ENCODE measurements around the gene ATP6V0D1. TPM values are rescaled to one million over a fixed set of nuclear protein-coding genes. Genes with fewer than 3 reads are reported as not detected.

Gene ATP6V0D1
- total RNA-seq, 3 donors from 2014 or later (not counting 1 experiment from before 2014, with no cell fraction given) = 76.0 to 84.9 (median 83.3) TPM

GRCh38 chr16:67429799-67430503, 51.0 kb downstream of the ATP6V0D1 start:
- 38% methylated on average over 12 of the region's 13 CpGs for WGBS (ENCODE audit: insufficient coverage)
- Histone ChIP-seq H3K27me3 (ENCODE audit: control insufficient read depth, insufficient read depth, low read length) (peaks cover 32% of the 10 kb centered on the region), H3K9me3 (ENCODE audit: control insufficient read depth, insufficient read depth, low read length) (no peaks in the 10 kb centered on the region), H3K27ac (ENCODE audit: low read length) (no peak overlapping the region), H3K36me3 (ENCODE audit: control insufficient read depth, insufficient read depth, low read length) (no peaks in the 10 kb centered on the region), H3K4me3 (ENCODE audit: low read length) (no peak overlapping the region), H3K4me1 (ENCODE audit: control insufficient read depth, insufficient read depth, low read length) (peaks cover 15% of the 10 kb centered on the region)
- Mint-ChIP-seq H3K27ac (peak overlapping the region in 1 of 2 donors; percentile 38), H3K9me3 (no peaks in the 10 kb centered on the region), H3K27me3 (ENCODE audit: low read depth in 2 of 2) (peaks cover 21 to 40% of the 10 kb centered on the region in 2 donors), H3K4me1 (peaks cover 5% of the 10 kb centered on the region in 2 donors), H3K4me3 (peak overlapping the region; percentile 89), H3K36me3 (no peaks in the 10 kb centered on the region)
- no peak for TF ChIP-seq CTCF (IDR thresholded peaks at IDR 0.05)
- DNase-seq (no peak), ATAC-seq (no peak)
- intact Hi-C loops (cut with micrococcal nuclease) = loop anchor here (5.0 kb wide), 1 partner anchor 37 kb away; no protein-coding TSS in a partner anchor

- Histone ChIP-seq H3K4me3 (ENCODE audit: low read length) (no peak overlapping the region), H3K27me3 (ENCODE audit: control insufficient read depth, insufficient read depth, low read length) (peaks cover 32% of the 10 kb centered on the region), H3K27ac (ENCODE audit: low read length) (no peak overlapping the region), H3K36me3 (ENCODE audit: control insufficient read depth, insufficient read depth, low read length) (no peaks in the 10 kb centered on the region), H3K4me1 (ENCODE audit: control insufficient read depth, insufficient read depth, low read length) (peaks cover 13% of the 10 kb centered on the region), H3K9me3 (ENCODE audit: control insufficient read depth, insufficient read depth, low read length) (no peaks in the 10 kb centered on the region)
- intact Hi-C loops (cut with micrococcal nuclease) = loop anchor here (5.0 kb wide), 1 partner anchor 38 kb away; no protein-coding TSS in a partner anchor
- Mint-ChIP-seq H3K27me3 (ENCODE audit: low read depth in 2 of 2) (peaks cover 21 to 40% of the 10 kb centered on the region in 2 donors), H3K4me1 (peaks cover 5% of the 10 kb centered on the region in 2 donors), H3K9me3 (no peaks in the 10 kb centered on the region), H3K4me3 (peak overlapping the region; percentile 37), H3K36me3 (no peaks in the 10 kb centered on the region), H3K27ac (no peak overlapping the region)
- no peak for DNase-seq
- no peak for TF ChIP-seq CTCF (IDR thresholded peaks at IDR 0.05)
- WGBS (ENCODE audit: insufficient coverage) = 83% methylated on average over 3 of the region's 3 CpGs
- no peak for ATAC-seq
Measured at GRCh38 chr16:67429053-67429798, 51.7 kb downstream of the ATP6V0D1 start.

GRCh38 chr16:67428146-67428731, 52.7 kb downstream of the ATP6V0D1 start:
- H3K27me3 ChIP-seq (ENCODE audit: control insufficient read depth, insufficient read depth, low read length) = peaks cover 32% of the 10 kb centered on the region
- no peak overlapping the region for H3K27ac ChIP-seq (ENCODE audit: low read length)
- peak; percentile 45 to 68 for DNase-seq
- intact Hi-C loops (cut with micrococcal nuclease) = loop anchor here (5.0 kb wide), 1 partner anchor 39 kb away; no protein-coding TSS in a partner anchor
- WGBS (ENCODE audit: insufficient coverage) = 21% methylated on average over 11 of the region's 11 CpGs
- TF ChIP-seq CTCF (IDR thresholded peaks at IDR 0.05) = peak; percentile 59
- peaks cover 13% of the 10 kb centered on the region for H3K4me1 ChIP-seq (ENCODE audit: control insufficient read depth, insufficient read depth, low read length)
- peak; percentile 64 to 78 (median 68) for ATAC-seq
- no peak overlapping the region for H3K4me3 ChIP-seq (ENCODE audit: low read length)
- no peak overlapping the region for H3K4me3 Mint-ChIP-seq
- peaks cover 5% of the 10 kb centered on the region in 2 donors for H3K4me1 Mint-ChIP-seq
- no peaks in the 10 kb centered on the region for H3K9me3 Mint-ChIP-seq
- H3K36me3 Mint-ChIP-seq = no peaks in the 10 kb centered on the region
- H3K9me3 ChIP-seq (ENCODE audit: control insufficient read depth, insufficient read depth, low read length) = no peaks in the 10 kb centered on the region
- H3K36me3 ChIP-seq (ENCODE audit: control insufficient read depth, insufficient read depth, low read length) = no peaks in the 10 kb centered on the region
- H3K27ac Mint-ChIP-seq = no peak overlapping the region
- peaks cover 28 to 40% of the 10 kb centered on the region in 2 donors for H3K27me3 Mint-ChIP-seq (ENCODE audit: low read depth in 2 of 2)

Data from natural killer cell (primary cell).